HEK293T (cell line): ENCODE data around the gene TMEM151A.

ENCODE experiments used
- ARNT ChIP-seq: fragments of 450-650 bp; IDR thresholded peaks from 2 replicates; pipeline ENCODE4 v1.6.1; 2017; ENCODE audit warnings: mild to moderate bottlenecking
- BHLHE40 ChIP-seq: fragments of 450-650 bp; IDR thresholded peaks from 2 replicates; pipeline ENCODE4 v1.6.1; 2016; ENCODE audit warnings: mild to moderate bottlenecking, moderate library complexity, borderline replicate concordance
- ELF4 ChIP-seq: fragments of 450-650 bp; IDR thresholded peaks from 2 replicates; pipeline ENCODE4 v1.6.1; 2017; ENCODE audit warnings: antibody characterized with exemption
- FOXA1 ChIP-seq: fragments of 450-650 bp; IDR thresholded peaks from 2 replicates; pipeline ENCODE4 v1.6.1; 2016; ENCODE audit warnings: mild to moderate bottlenecking
- FOXM1 ChIP-seq: fragments of 450-650 bp; IDR thresholded peaks from 2 replicates; pipeline ENCODE4 v1.6.1; 2017; ENCODE audit warnings: mild to moderate bottlenecking, borderline replicate concordance
- L3MBTL2 ChIP-seq: fragments of 450-650 bp; conservative IDR thresholded peaks from 2 replicates; pipeline ENCODE4 v1.6.1; 2016; ENCODE audit warnings: mild to moderate bottlenecking
- LEF1 ChIP-seq: fragments of 450-650 bp; IDR thresholded peaks from 2 replicates; pipeline ENCODE4 v1.6.1; 2017; ENCODE audit warnings: mild to moderate bottlenecking, borderline replicate concordance
- NFRKB ChIP-seq: fragments of 450-650 bp; IDR thresholded peaks from 2 replicates; pipeline ENCODE4 v1.6.1; 2016; ENCODE audit warnings: mild to moderate bottlenecking, moderate library complexity
- SP1 ChIP-seq: fragments of 450-650 bp; IDR thresholded peaks from 2 replicates; pipeline ENCODE4 v1.6.1; 2017
- SUZ12 ChIP-seq: fragments of 450-650 bp; IDR thresholded peaks from 2 replicates; pipeline ENCODE4 v1.6.1; 2016; ENCODE audit warnings: mild to moderate bottlenecking
- TARDBP ChIP-seq: fragments of 450-650 bp; IDR thresholded peaks from 2 replicates; pipeline ENCODE4 v1.6.1; 2016

DNA sequence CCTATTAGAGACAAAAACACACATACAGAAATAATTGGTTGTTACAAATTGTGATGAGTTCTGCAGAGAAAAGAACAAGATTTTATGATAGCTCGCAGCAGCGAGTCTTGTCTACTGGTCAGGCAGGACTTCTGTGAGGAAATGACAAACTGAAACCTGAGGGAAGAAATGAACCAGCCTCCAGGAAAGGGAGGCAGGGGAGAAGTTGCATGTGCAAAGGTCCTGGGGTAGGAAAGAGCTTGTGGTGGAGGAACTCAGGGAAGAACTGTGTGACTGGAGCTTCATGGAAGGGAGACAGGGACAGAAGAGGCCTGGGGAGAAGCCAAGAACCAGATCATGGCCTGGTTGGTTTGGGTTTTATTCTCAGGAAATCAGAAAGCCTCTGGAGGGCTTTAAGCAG, 32.5 kb upstream of the TMEM151A start:
- TF ChIP-seq TARDBP (no peak), FOXA1 (no peak), ARNT (no peak), ELF4 (no peak), BHLHE40 (no peak), SUZ12 (no peak), L3MBTL2 (no peak), SP1 (no peak), LEF1 (no peak), NFRKB (no peak), FOXM1 (no peak)
